Stomach (tissue), 4 donors: ENCODE measurements around the gene BCAS3.
"Not testable (repeated sequence)": the region's sequence is repeated elsewhere in the genome, so short reads cannot be mapped to it uniquely, and the experiment has no call there.

ENCODE experiments used
- EP300 ChIP-seq: sonication (generic); formaldehyde crosslinking; IDR thresholded peaks from one replicate; pipeline ENCODE4 v1.6.1; 2017; ENCODE audit warnings: antibody characterized with exemption
- POLR2A ChIP-seq, 4 donors: fragments of 450-650 bp; IDR thresholded peaks; one replicate each; pipeline ENCODE4 v1.6.1; 2016; ENCODE audit warnings: antibody characterized with exemption in 4 of 4, control low read depth in 2 of 4, mild to moderate bottlenecking in 1 of 4, moderate library complexity in 1 of 4
- POLR2AphosphoS5 ChIP-seq, 3 donors: sonication (generic); formaldehyde crosslinking; IDR thresholded peaks; one replicate each; pipeline ENCODE4 v1.6.1; 2016; ENCODE audit warnings: antibody characterized with exemption in 3 of 3
- TF ChIP-seq, protein P1 (sequence below), 7 experiments: fragments of 450-650 bp in 4 of 7; fragments of 200-600 bp in 3 of 7; sonication (generic) in 3 of 7; IDR thresholded peaks; one replicate each; pipeline ENCODE4 v1.5.1; 2016 to 2019; ENCODE audit warnings: antibody characterized with exemption in 7 of 7, control low read depth in 2 of 7, mild to moderate bottlenecking in 1 of 7

DNA sequence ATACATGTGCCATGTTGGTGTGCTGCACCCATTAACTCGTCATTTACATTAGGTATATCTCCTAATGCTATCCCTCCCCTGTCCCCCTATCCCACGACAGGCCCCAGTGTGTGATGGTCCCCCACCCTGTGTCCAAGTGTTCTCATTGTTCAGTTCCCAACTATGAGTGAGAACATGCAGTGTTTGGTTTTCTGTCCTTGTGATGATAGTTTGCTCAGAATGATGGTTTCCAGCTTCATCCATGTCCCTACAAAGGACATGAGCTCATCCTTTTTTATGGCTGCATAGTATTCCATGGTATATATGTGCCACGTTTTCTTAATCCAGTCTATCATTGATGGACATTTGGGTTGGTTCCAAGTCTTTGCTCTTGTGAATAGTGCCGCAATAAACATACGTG, 94.0 kb downstream of the BCAS3 start:
- TF ChIP-seq, protein P1, sequence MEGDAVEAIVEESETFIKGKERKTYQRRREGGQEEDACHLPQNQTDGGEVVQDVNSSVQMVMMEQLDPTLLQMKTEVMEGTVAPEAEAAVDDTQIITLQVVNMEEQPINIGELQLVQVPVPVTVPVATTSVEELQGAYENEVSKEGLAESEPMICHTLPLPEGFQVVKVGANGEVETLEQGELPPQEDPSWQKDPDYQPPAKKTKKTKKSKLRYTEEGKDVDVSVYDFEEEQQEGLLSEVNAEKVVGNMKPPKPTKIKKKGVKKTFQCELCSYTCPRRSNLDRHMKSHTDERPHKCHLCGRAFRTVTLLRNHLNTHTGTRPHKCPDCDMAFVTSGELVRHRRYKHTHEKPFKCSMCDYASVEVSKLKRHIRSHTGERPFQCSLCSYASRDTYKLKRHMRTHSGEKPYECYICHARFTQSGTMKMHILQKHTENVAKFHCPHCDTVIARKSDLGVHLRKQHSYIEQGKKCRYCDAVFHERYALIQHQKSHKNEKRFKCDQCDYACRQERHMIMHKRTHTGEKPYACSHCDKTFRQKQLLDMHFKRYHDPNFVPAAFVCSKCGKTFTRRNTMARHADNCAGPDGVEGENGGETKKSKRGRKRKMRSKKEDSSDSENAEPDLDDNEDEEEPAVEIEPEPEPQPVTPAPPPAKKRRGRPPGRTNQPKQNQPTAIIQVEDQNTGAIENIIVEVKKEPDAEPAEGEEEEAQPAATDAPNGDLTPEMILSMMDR (IDR thresholded peaks at IDR 0.05) = not testable (repeated sequence)
- TF ChIP-seq POLR2AphosphoS5 (IDR thresholded peaks at IDR 0.05); POLR2A (IDR thresholded peaks at IDR 0.05); EP300: not testable (repeated sequence)
